ENCODE results near the gene HOXC9. TPM values are rescaled to one million over a fixed set of nuclear protein-coding genes. Genes with fewer than 3 reads are reported as not detected.

Gene HOXC9
- total and polyA plus RNA-seq, 7 donors: 6.4 to 31.1 (median 11.3) TPM

- H3K36me3 ChIP-seq (ENCODE audit: insufficient read depth in 1 of 2, low read depth in 1 of 2): no peaks in the 10 kb centered on the region
- 47 to 73% (median 48%) methylated on average over 3 of the region's 3 CpGs for WGBS, 3 donors
- no peak for ATAC-seq
- no peaks in the 10 kb centered on the region for H3K9me3 ChIP-seq
- peaks cover 0 to 4% (median 0%) of the 10 kb centered on the region in 3 donors for H3K27me3 ChIP-seq (ENCODE audit: insufficient read depth in 3 of 3, low read length in 2 of 3)
- intact Hi-C loops (cut with DNase I): no loop called here
- H3K27ac ChIP-seq: peak overlapping the region; percentile 99
- peak overlapping the region; percentile 77 for H3K4me3 ChIP-seq
- no peak for TF ChIP-seq CTCF (IDR thresholded peaks at IDR 0.05)
- peak in 1 of 2 donors; percentile 12 for DNase-seq
- H3K4me1 ChIP-seq: peaks cover 46% of the 10 kb centered on the region
Measured at GRCh38 chr12:54027442-54027786, 27.5 kb downstream of the HOXC9 start.

GRCh38 chr12:54028314-54029201 lies 28.6 kb downstream of the HOXC9 start, which contains the start of gene HOXC6:
HOXC6 (plus strand) TSS chr12:54028440; CDS start chr12:54028522, 82 bp downstream.
- Histone ChIP-seq H3K4me1 (peaks cover 40% of the 10 kb centered on the region), H3K9me3 (no peaks in the 10 kb centered on the region), H3K27me3 (ENCODE audit: insufficient read depth in 3 of 3, low read length in 2 of 3) (peaks cover 0 to 4% (median 0%) of the 10 kb centered on the region in 3 donors), H3K27ac (peak within 1 kb of the TSS; percentile 99), H3K36me3 (ENCODE audit: insufficient read depth in 1 of 2, low read depth in 1 of 2) (no peaks in the 10 kb centered on the region), H3K4me3 (peak within 1 kb of the TSS; percentile 77)
- 24% methylated on average over 36 of the region's 36 CpGs for WGBS, 3 donors
- intact Hi-C loops (cut with DNase I): no loop called here
- TF ChIP-seq CTCF (IDR thresholded peaks at IDR 0.05): no peak
- DNase-seq (peak; percentile 65 to 70), ATAC-seq (peak; percentile 40 to 69 (median 68))

- H3K27me3 ChIP-seq (ENCODE audit: insufficient read depth in 3 of 3, low read length in 2 of 3): peaks cover 0 to 4% (median 0%) of the 10 kb centered on the region in 3 donors
- 60 to 75% (median 62%) methylated on average over 51 to 53 of the region's 53 CpGs for WGBS, 3 donors
- H3K4me1 ChIP-seq: peaks cover 28% of the 10 kb centered on the region
Measured at GRCh38 chr12:54029529-54030441, 29.8 kb downstream of the HOXC9 start.

GRCh38 chr12:54030442-54030801 lies 30.5 kb downstream of the HOXC9 start:
- TF ChIP-seq CTCF (IDR thresholded peaks at IDR 0.05): no peak
- 65 to 73% (median 71%) methylated on average over 7 of the region's 7 CpGs for WGBS, 3 donors
- Histone ChIP-seq H3K4me1 (peaks cover 24% of the 10 kb centered on the region), H3K27ac (peak overlapping the region; percentile 24), H3K4me3 (peak overlapping the region; percentile 77), H3K9me3 (no peaks in the 10 kb centered on the region), H3K27me3 (ENCODE audit: insufficient read depth in 3 of 3, low read length in 2 of 3) (peaks cover 0 to 4% (median 0%) of the 10 kb centered on the region in 3 donors), H3K36me3 (ENCODE audit: insufficient read depth in 1 of 2, low read depth in 1 of 2) (no peaks in the 10 kb centered on the region)
- DNase-seq (no peak), ATAC-seq (no peak)
- intact Hi-C loops (cut with DNase I): loop anchor here in 1 of 2 donors (10.0 kb wide), 1 partner anchor 104 kb away; no protein-coding TSS in a partner anchor

More at GRCh38 chr12:54029529-54030441, 29.8 kb downstream of the HOXC9 start:
- Histone ChIP-seq H3K9me3 (no peaks in the 10 kb centered on the region), H3K36me3 (ENCODE audit: insufficient read depth in 1 of 2, low read depth in 1 of 2) (no peaks in the 10 kb centered on the region), H3K27ac (peak overlapping the region; percentile 24), H3K4me3 (peak overlapping the region; percentile 77)
- DNase-seq (peak in 1 of 2 donors; percentile 53), ATAC-seq (peak in 1 of 4 donors; percentile 34)
- no peak for TF ChIP-seq CTCF (IDR thresholded peaks at IDR 0.05)
- intact Hi-C loops (cut with DNase I): loop anchor here in 1 of 2 donors (10.0 kb wide), 1 partner anchor 105 kb away; no protein-coding TSS in a partner anchor

Data from psoas muscle (tissue), 8 donors.